Upper lobe of right lung (tissue), 1 donor: Measurements from ENCODE around the gene PARP3. TPM values are rescaled to one million over a fixed set of nuclear protein-coding genes. Genes with fewer than 3 reads are reported as not detected.

ENCODE experiments used
- ATAC-seq: fragments of 200-7000 bp; cut with Tn5 transposase; one replicate; pipeline ENCODE4 v1.9.1; 2020; ENCODE audit warnings: mild to moderate bottlenecking, moderate library complexity
- DNase-seq: peaks from one replicate; pipeline ENCODE4 v3.0.0-alpha.2; 2020
- H3K27ac ChIP-seq: fragments of 200-600 bp; one replicate; pipeline ENCODE4 v1.8.0; 2022
- H3K27me3 ChIP-seq: fragments of 200-600 bp; one replicate; pipeline ENCODE4 v1.8.0; 2022; ENCODE audit warnings: mild to moderate bottlenecking
- H3K36me3 ChIP-seq: fragments of 200-600 bp; one replicate; pipeline ENCODE4 v1.8.0; 2022
- H3K4me1 ChIP-seq: fragments of 200-600 bp; one replicate; pipeline ENCODE4 v1.8.0; 2022
- H3K4me3 ChIP-seq: fragments of 200-600 bp; one replicate; pipeline ENCODE4 v1.8.0; 2022; ENCODE audit warnings: mild to moderate bottlenecking
- H3K9me3 ChIP-seq: fragments of 200-600 bp; one replicate; pipeline ENCODE4 v1.8.0; 2022
- CTCF ChIP-seq: fragments of 200-600 bp; IDR thresholded peaks from one replicate; pipeline ENCODE4 v1.8.0; 2022; ENCODE audit warnings: antibody characterized with exemption
- intact Hi-C: fragments of 100-400 bp; cut with DNase I; formaldehyde crosslinking; loops from one replicate; pipeline ENCODE4 v1.11.0; 2022
- total RNA-seq: library from RNA; stranded (reverse); fragmentation: NEBNext Ultra II Directional; extraction: Animal tissue kit (Norgen Biotek cat#: 25700); gene quantifications from one replicate; pipeline ENCODE4 v1.2.1, GENCODE V29; 2021
- donor health status: DM: no; HTN: yes; CAD: no; lungs with severe emphysema.

Gene PARP3
- total RNA-seq, 1 donor from 2014 or later, result 20.9 TPM

- Histone ChIP-seq H3K27me3 (no peaks in the 10 kb centered on the region), H3K27ac (no peak overlapping the region), H3K36me3 (peaks cover 62% of the 10 kb centered on the region), H3K4me1 (peaks cover 22% of the 10 kb centered on the region), H3K4me3 (no peak overlapping the region), H3K9me3 (no peaks in the 10 kb centered on the region)
- ATAC-seq (no peak), DNase-seq (peak; percentile 48)
- intact Hi-C loops, result no loop called here
- TF ChIP-seq CTCF, result no peak
Observed at GRCh38 chr3:51937611-51938450, 4.3 kb upstream of the PARP3 start.

GRCh38 chr3:51938780-51939425 is 3.3 kb upstream of the PARP3 start:
- no peak overlapping the region for H3K4me3 ChIP-seq
- DNase-seq, result peak; percentile 46
- no peak for TF ChIP-seq CTCF
- peaks cover 51% of the 10 kb centered on the region for H3K36me3 ChIP-seq
- no peaks in the 10 kb centered on the region for H3K9me3 ChIP-seq
- intact Hi-C loops, result no loop called here
- peaks cover 29% of the 10 kb centered on the region for H3K4me1 ChIP-seq
- no peaks in the 10 kb centered on the region for H3K27me3 ChIP-seq
- H3K27ac ChIP-seq, result no peak overlapping the region
- ATAC-seq, result no peak

GRCh38 chr3:51940648-51941462 is 1.3 kb upstream of the PARP3 start:
- peaks cover 32% of the 10 kb centered on the region for H3K36me3 ChIP-seq
- no peak for ATAC-seq
- DNase-seq, result peak; percentile 7
- no peak for TF ChIP-seq CTCF
- peak overlapping the region; percentile 67 for H3K27ac ChIP-seq
- peak overlapping the region; percentile 64 for H3K4me3 ChIP-seq
- intact Hi-C loops, result no loop called here
- peaks cover 29% of the 10 kb centered on the region for H3K4me1 ChIP-seq
- no peaks in the 10 kb centered on the region for H3K9me3 ChIP-seq
- no peaks in the 10 kb centered on the region for H3K27me3 ChIP-seq

GRCh38 chr3:51941463-51941797 is 733 bp upstream of the PARP3 start:
- intact Hi-C loops, result no loop called here
- peaks cover 29% of the 10 kb centered on the region for H3K4me1 ChIP-seq
- H3K36me3 ChIP-seq, result peaks cover 26% of the 10 kb centered on the region
- peak overlapping the region; percentile 67 for H3K27ac ChIP-seq
- H3K9me3 ChIP-seq, result no peaks in the 10 kb centered on the region
- no peak for TF ChIP-seq CTCF
- no peak for DNase-seq
- peak overlapping the region; percentile 64 for H3K4me3 ChIP-seq
- no peaks in the 10 kb centered on the region for H3K27me3 ChIP-seq
- ATAC-seq, result no peak

- no peaks in the 10 kb centered on the region for H3K27me3 ChIP-seq
- H3K4me3 ChIP-seq, result peak overlapping the region; percentile 67
- intact Hi-C loops, result no loop called here
- H3K27ac ChIP-seq, result peak overlapping the region; percentile 97
- H3K4me1 ChIP-seq, result peaks cover 29% of the 10 kb centered on the region
- peak; percentile 84 for DNase-seq
- TF ChIP-seq CTCF, result no peak
- peaks cover 12% of the 10 kb centered on the region for H3K36me3 ChIP-seq
- no peaks in the 10 kb centered on the region for H3K9me3 ChIP-seq
- peak; percentile 51 for ATAC-seq
Observed at GRCh38 chr3:51942603-51943450, 664 bp downstream of the PARP3 start.
